ENCODE measurements around the gene TMEM88. TPM values are rescaled to one million over a fixed set of nuclear protein-coding genes. Genes with fewer than 3 reads are reported as not detected.

The TMEM88 gene
- total RNA-seq, 1 experiment from 2014 or later: 2.8 TPM

- no peak for TF ChIP-seq RAD21 (IDR thresholded peaks at IDR 0.05; ENCODE audit: low read depth)
- no peak for TF ChIP-seq REST (IDR thresholded peaks at IDR 0.05; ENCODE audit: low read depth)
- no peak for TF ChIP-seq ZNF274 (IDR thresholded peaks at IDR 0.05; ENCODE audit: low read depth, low read length)
- TF ChIP-seq EZH2 (IDR thresholded peaks at IDR 0.05): no peak
- no peak for TF ChIP-seq JUND (IDR thresholded peaks at IDR 0.05)
- TF ChIP-seq EGR1 (IDR thresholded peaks at IDR 0.05; ENCODE audit: low read depth): no peak
- no peak for TF ChIP-seq EZH2phosphoT487 (IDR thresholded peaks at IDR 0.05; ENCODE audit: borderline replicate concordance)
- peak; percentile 61; the same call in 1 of the 2 replicates for TF ChIP-seq MAX (IDR thresholded peaks at IDR 0.05)
- TF ChIP-seq SP1 (IDR thresholded peaks at IDR 0.05; ENCODE audit: low read depth): no peak
- peak; percentile 33 for TF ChIP-seq POLR2AphosphoS5 (IDR thresholded peaks at IDR 0.05; ENCODE audit: low read depth, low read length)
- no peak for TF ChIP-seq CEBPB (IDR thresholded peaks at IDR 0.05; ENCODE audit: low read depth)
- no peak for TF ChIP-seq ATF3 (IDR thresholded peaks at IDR 0.05)
- TF ChIP-seq SIN3A (IDR thresholded peaks at IDR 0.05; ENCODE audit: low read depth): no peak
- TF ChIP-seq YY1 (IDR thresholded peaks at IDR 0.05; ENCODE audit: extremely low read depth, insufficient replicate concordance, low read depth, low read length): no peak
- peak overlapping the region; percentile 67 to 94 for H3K4me3 ChIP-seq (replicated peaks in 1 of 2; ENCODE audit: low read depth in 1 of 2, low read length in 2 of 2)
- no peak for DNase-seq (ENCODE audit: low read depth, low spot score)
- ATAC-seq: no peak
- no peak overlapping the region for H2AFZ ChIP-seq (ENCODE audit: low read depth, low read length, poor library complexity, severe bottlenecking)
- H3K4me2 ChIP-seq (ENCODE audit: low read length): peak overlapping the region; percentile 99
- intact Hi-C loops (cut with micrococcal nuclease): loop anchor here (2.0 kb wide), 1 partner anchor 21 kb away; the partner anchor contains the start of gene KDM6B
- peaks cover 10 to 36% of the 10 kb centered on the region in 2 experiments; a peak in 3 of 4 replicates for H3K4me1 ChIP-seq (ENCODE audit: control insufficient read depth in 1 of 2, insufficient read depth in 2 of 2, low read length in 2 of 2)
- ChIA-PET POLR2A (interaction anchor here (0.6 to 2.6 kb wide), 11 partner anchors 12 to 530 kb away, joined by 3 to 45 read pairs (median 4); partner anchors contain the start of gene KDM6B), RAD21 (ENCODE audit: low non-redundant PET in 1 of 2, low total read pairs in 2 of 2, uncharacterized antibody in 2 of 2, unreplicated experiment in 2 of 2) (interaction anchor here (0.5 to 1.7 kb wide), 4 partner anchors 21 to 31 kb away, joined by 3 to 6 read pairs (median 5); no protein-coding TSS in a partner anchor), CTCF (interaction anchor here (0.8 to 1.7 kb wide), 10 partner anchors 11 to 201 kb away, joined by 3 to 12 read pairs (median 6); partner anchors contain the start of gene TP53)
- no peaks in the 10 kb centered on the region for H3K27me3 ChIP-seq (ENCODE audit: insufficient read depth, low read length)
- no peaks in the 10 kb centered on the region for H3K9me2 ChIP-seq (ENCODE audit: insufficient read depth)
- peak overlapping the region; percentile 93 for H3K9ac ChIP-seq (ENCODE audit: low read length)
- peak overlapping the region; percentile 92 for H3K27ac ChIP-seq (ENCODE audit: low read depth, low read length)
- peaks cover 4 to 30% of the 10 kb centered on the region in 2 experiments; a peak in 2 of 4 replicates for H3K36me3 ChIP-seq (ENCODE audit: control insufficient read depth in 1 of 2, insufficient read depth in 2 of 2, low read length in 2 of 2)
- no peaks in the 10 kb centered on the region for H3K9me3 ChIP-seq (ENCODE audit: control insufficient read depth in 1 of 2, insufficient read depth in 1 of 2, low read depth in 1 of 2, low read length in 2 of 2)
- H3K79me2 ChIP-seq (ENCODE audit: insufficient read depth, low read length): peaks cover 43% of the 10 kb centered on the region
- no TSS peak for BruUV-seq (replicated peaks)
- no peaks in the 10 kb centered on the region for H4K20me1 ChIP-seq (ENCODE audit: insufficient read depth)
These were observed 1.3 kb downstream of the TMEM88 start for GRCh38 chr17:7856011-7856810.

Data from HCT116 (cell line).